HG03103 (cell line): ENCODE data around the gene SLC1A4.
"Not testable (repeated sequence)": the region's sequence is repeated elsewhere in the genome, so short reads cannot be mapped to it uniquely, and the experiment has no call there.

Experiments used
- ATAC-seq: cut with Tn5 transposase; IDR thresholded peaks from one replicate; pipeline ENCODE4 v1.9.1; 2021; ENCODE audit warnings: low read depth; ENCODE audit not compliant: unreplicated experiment

SLC1A4 gene

GRCh38 chr2:65023742-65024141 lies 34.5 kb downstream of the SLC1A4 start:
- ATAC-seq = no peak

GRCh38 chr2:65024149-65024829 lies 35.1 kb downstream of the SLC1A4 start:
- ATAC-seq = no peak

- no peak for ATAC-seq
Measured at GRCh38 chr2:65025453-65026123, 36.4 kb downstream of the SLC1A4 start.

- no peak for ATAC-seq
Measured at GRCh38 chr2:65026154-65026553, 37.0 kb downstream of the SLC1A4 start.

- no peak for ATAC-seq
Measured at GRCh38 chr2:65026704-65027464, 37.7 kb downstream of the SLC1A4 start.

GRCh38 chr2:65027616-65028244 lies 38.5 kb downstream of the SLC1A4 start:
- ATAC-seq = no peak

GRCh38 chr2:65030476-65031332 lies 41.5 kb downstream of the SLC1A4 start:
- no peak for ATAC-seq

- no peak for ATAC-seq
Measured at GRCh38 chr2:65031341-65032018, 42.3 kb downstream of the SLC1A4 start.

- ATAC-seq = no peak
Measured at GRCh38 chr2:65032019-65032975, 43.1 kb downstream of the SLC1A4 start.

- ATAC-seq = no peak
Measured at GRCh38 chr2:65033178-65033577, 44.0 kb downstream of the SLC1A4 start.

- not testable (repeated sequence) for ATAC-seq
Measured at GRCh38 chr2:65033667-65034066, 44.5 kb downstream of the SLC1A4 start.

GRCh38 chr2:65035351-65035943 lies 46.2 kb downstream of the SLC1A4 start:
- no peak for ATAC-seq

- no peak for ATAC-seq
Measured at GRCh38 chr2:65037178-65037577, 48.0 kb downstream of the SLC1A4 start.

- no peak for ATAC-seq
Measured at GRCh38 chr2:65039640-65040039, 50.4 kb downstream of the SLC1A4 start.

- no peak for ATAC-seq
Measured at GRCh38 chr2:65040400-65041261, 51.4 kb downstream of the SLC1A4 start.

- no peak for ATAC-seq
Measured at GRCh38 chr2:65043001-65043400, 53.8 kb downstream of the SLC1A4 start.

- no peak for ATAC-seq
Measured at GRCh38 chr2:65044097-65044735, 55.0 kb downstream of the SLC1A4 start.
